Progenitor cell of endocrine pancreas (in vitro differentiated cells): ENCODE measurements around the gene ADPRHL1. TPM values are rescaled to one million over a fixed set of nuclear protein-coding genes. Genes with fewer than 3 reads are reported as not detected.
"Not testable (repeated sequence)": the region's sequence is repeated elsewhere in the genome, so short reads cannot be mapped to it uniquely, and the experiment has no call there.

ENCODE experiments used
- DNase-seq: peaks from one replicate; pipeline ENCODE4 v3.0.0; 2021; ENCODE audit warnings: low spot score; ENCODE audit not compliant: unreplicated experiment
- H3K27ac Mint-ChIP-seq: 2 replicates; pipeline ENCODE4 v1.8.0; 2021; ENCODE audit warnings: mild to moderate bottlenecking, moderate library complexity, mixed read lengths
- H3K27me3 Mint-ChIP-seq: 2 replicates; pipeline ENCODE4 v1.8.0; 2021; ENCODE audit warnings: mixed read lengths
- H3K36me3 Mint-ChIP-seq: 2 replicates; pipeline ENCODE4 v1.8.0; 2022; ENCODE audit warnings: mixed read lengths; ENCODE audit not compliant: insufficient read depth
- H3K4me1 Mint-ChIP-seq: 2 replicates; pipeline ENCODE4 v1.8.0; 2021; ENCODE audit warnings: low read depth, mixed read lengths
- H3K4me3 Mint-ChIP-seq: 2 replicates; pipeline ENCODE4 v1.8.0; 2021; ENCODE audit warnings: low read depth, mild to moderate bottlenecking, moderate library complexity, mixed read lengths
- H3K9me3 Mint-ChIP-seq: 2 replicates; pipeline ENCODE4 v1.8.0; 2021; ENCODE audit warnings: low read depth, mixed read lengths
- total RNA-seq: library from RNA; stranded (reverse); gene quantifications from 2 replicates; pipeline ENCODE4 v1.2.1, GENCODE V29; 2021
- TF ChIP-seq, protein P1 (sequence below): fragments of 200-600 bp; sonication (generic); IDR thresholded peaks from one replicate; pipeline ENCODE4 v1.5.0; 2021; ENCODE audit warnings: antibody characterized with exemption, mild to moderate bottlenecking; ENCODE audit not compliant: unreplicated experiment

ADPRHL1 gene
- total RNA-seq, 1 donor from 2014 or later: 6.8 TPM

DNA sequence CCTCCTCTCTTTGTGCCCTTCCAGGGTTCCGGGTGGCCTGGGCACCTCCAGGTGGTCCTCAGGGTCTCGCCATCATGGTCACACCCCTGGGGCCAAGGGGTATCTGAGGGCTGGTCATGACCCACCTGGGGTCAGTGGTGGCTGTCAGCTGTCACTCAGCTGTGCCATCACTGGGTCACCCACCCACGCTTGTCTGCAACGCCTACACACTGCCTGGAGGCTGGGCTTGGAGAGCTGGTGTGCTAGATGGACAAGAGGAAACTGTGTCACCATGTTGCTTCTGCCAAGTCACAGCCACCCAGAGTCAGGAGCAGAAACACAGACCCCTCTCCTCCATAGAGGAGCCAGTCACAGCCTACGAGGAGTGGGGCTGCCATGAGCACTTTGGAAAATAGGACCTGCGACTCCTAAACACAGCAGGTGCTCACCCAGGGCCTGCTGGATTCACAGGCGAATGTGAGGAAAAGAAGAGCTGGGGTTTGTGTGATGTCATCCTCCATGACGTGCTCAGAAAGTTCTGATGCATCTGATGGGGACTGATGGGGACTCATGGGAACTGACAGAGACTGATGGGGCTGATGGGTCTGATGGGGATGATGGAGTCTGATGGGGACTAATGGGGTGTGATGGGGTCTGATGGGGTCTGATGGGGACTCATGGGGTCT is 78.6 kb downstream of the ADPRHL1 start:
- TF ChIP-seq, protein P1, sequence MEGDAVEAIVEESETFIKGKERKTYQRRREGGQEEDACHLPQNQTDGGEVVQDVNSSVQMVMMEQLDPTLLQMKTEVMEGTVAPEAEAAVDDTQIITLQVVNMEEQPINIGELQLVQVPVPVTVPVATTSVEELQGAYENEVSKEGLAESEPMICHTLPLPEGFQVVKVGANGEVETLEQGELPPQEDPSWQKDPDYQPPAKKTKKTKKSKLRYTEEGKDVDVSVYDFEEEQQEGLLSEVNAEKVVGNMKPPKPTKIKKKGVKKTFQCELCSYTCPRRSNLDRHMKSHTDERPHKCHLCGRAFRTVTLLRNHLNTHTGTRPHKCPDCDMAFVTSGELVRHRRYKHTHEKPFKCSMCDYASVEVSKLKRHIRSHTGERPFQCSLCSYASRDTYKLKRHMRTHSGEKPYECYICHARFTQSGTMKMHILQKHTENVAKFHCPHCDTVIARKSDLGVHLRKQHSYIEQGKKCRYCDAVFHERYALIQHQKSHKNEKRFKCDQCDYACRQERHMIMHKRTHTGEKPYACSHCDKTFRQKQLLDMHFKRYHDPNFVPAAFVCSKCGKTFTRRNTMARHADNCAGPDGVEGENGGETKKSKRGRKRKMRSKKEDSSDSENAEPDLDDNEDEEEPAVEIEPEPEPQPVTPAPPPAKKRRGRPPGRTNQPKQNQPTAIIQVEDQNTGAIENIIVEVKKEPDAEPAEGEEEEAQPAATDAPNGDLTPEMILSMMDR: no peak
- H3K27me3 Mint-ChIP-seq: peaks cover 16% of the 10 kb centered on the region
- no peaks in the 10 kb centered on the region for H3K4me1 Mint-ChIP-seq
- no peak overlapping the region for H3K4me3 Mint-ChIP-seq
- no peak overlapping the region for H3K27ac Mint-ChIP-seq
- H3K36me3 Mint-ChIP-seq: no peaks in the 10 kb centered on the region
- no peak for DNase-seq
- no peaks in the 10 kb centered on the region for H3K9me3 Mint-ChIP-seq

DNA sequence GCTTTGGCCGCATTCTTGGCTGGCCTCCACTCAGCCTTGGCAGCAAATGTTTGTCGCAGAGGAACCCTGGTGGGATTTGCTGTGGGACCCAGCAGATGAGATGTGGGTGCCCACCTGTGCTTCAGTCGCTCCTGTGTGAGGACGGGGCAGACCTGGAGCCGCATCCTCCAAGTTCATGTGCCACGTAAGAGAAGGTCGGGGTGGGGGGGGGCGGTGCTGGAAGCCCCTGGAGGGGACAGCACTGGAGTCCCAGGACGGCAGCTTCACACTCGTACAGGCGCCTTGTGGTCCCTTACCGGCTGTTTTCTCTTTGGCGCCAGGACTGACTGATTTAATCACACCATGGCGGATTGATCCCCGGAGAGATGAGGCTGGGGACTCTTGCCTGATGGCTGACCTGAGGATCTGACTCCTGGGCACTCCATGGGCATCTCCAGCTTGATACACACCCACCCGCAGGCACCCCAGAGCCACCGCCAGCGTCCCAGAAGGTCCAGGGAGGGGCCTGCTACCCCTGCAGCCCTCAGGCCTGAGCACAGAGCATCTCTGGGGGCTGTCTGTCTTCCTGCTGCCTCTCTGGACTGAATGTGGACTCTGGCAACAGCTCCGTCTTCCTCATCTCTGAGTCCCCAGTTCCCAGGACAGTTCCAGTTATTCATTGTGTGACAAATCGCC is 79.3 kb downstream of the ADPRHL1 start:
- Mint-ChIP-seq H3K4me1 (no peaks in the 10 kb centered on the region), H3K9me3 (no peaks in the 10 kb centered on the region), H3K36me3 (no peaks in the 10 kb centered on the region), H3K27me3 (peaks cover 16% of the 10 kb centered on the region), H3K27ac (no peak overlapping the region), H3K4me3 (no peak overlapping the region)
- TF ChIP-seq, protein P1: no peak
- no peak for DNase-seq

DNA sequence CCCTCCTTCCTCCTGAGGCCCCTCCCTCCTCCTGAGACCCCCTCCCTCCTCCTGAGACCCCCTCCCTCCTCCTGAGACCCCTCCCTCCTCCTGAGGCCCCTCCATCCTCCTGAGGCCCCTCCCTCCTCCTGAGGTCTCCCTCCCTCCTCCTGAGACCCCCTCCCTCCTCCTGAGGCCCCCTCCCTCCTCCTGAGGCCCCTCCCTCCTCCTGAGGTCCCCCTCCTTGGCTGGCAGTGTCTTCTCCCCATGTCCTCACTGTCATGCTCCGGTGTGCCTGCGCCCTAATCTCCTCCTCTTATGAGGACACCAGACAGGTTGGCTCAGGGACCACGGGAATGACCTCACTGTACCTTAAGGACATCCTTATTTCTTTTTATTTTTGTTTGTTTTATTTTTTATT is 81.6 kb downstream of the ADPRHL1 start:
- not testable (repeated sequence) for H3K36me3 Mint-ChIP-seq, H3K27ac Mint-ChIP-seq, H3K9me3 Mint-ChIP-seq, H3K4me1 Mint-ChIP-seq, DNase-seq, H3K4me3 Mint-ChIP-seq
- H3K27me3 Mint-ChIP-seq: peaks cover 16% of the 10 kb centered on the region

DNA sequence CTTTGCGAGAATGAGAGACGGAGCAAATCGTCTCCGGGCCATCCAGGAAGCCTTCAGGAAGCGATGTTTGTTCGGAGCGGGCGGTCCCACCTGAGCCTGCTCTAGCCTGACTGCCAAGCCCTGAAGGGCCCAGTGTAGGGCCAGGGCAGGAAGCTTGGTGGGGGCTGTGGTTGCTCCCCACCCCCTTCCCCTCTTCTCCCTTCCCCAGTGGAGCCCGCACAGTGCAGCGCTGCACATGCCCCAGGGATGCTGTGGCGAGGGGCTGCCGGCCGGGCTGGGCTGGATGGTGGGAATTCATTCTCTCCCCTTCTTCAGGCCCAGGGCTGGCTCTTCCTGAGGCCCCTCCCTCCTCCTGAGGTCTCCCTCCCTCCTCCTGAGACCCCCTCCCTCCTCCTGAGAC is 82.2 kb downstream of the ADPRHL1 start:
- Mint-ChIP-seq H3K4me1 (no peaks in the 10 kb centered on the region), H3K27me3 (peaks cover 9% of the 10 kb centered on the region), H3K36me3 (no peaks in the 10 kb centered on the region), H3K9me3 (no peaks in the 10 kb centered on the region), H3K4me3 (no peak overlapping the region), H3K27ac (no peak overlapping the region)
- TF ChIP-seq, protein P1: no peak
- peak; percentile 4 for DNase-seq

DNA sequence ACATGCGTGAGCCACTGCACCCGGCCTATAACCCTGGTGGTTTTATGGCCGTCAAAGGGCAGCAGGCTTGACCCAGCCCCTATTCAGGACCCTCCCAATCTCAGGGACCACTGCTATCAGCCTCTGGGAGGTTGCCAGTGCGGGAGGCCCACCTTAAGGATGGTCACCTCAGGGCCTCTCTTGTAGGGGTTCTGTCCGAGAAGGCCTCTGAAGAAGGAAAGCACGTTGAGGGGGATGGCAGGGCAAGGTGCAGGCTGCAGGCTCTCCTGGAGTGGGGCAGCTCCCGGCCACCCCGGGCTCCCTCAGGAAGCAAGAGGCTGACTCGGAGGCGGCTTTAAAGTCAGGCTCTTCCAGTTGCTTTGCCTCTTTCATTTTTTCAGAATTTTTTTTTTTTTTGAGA is 83.4 kb downstream of the ADPRHL1 start:
- Mint-ChIP-seq H3K36me3 (no peaks in the 10 kb centered on the region), H3K4me1 (no peaks in the 10 kb centered on the region), H3K27ac (no peak overlapping the region), H3K4me3 (no peak overlapping the region), H3K9me3 (no peaks in the 10 kb centered on the region), H3K27me3 (peaks cover 7% of the 10 kb centered on the region)
- peak; percentile 2 for DNase-seq
- TF ChIP-seq, protein P1: no peak

DNA sequence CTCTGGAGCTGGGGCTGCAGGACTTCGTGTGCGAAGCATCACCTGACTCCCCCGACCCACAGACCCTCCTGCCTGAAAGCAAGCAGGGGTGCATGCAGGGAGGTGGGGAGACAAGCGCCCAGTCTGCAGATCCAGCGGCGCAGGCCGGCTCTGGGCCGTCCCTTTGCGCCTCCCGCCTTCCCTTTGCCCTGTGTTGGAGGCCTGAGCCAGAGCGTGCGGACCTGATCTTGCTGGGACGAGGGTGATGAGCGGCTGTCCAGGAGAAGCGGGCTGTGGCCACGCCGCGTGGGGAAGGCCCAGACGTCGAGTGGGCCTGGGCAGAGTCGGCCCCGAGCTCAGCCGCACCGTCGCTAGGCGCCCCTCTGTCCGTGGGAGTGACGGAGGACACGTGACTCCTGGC is 84.1 kb downstream of the ADPRHL1 start:
- peak; percentile 8 for DNase-seq
- H3K4me3 Mint-ChIP-seq: no peak overlapping the region
- H3K36me3 Mint-ChIP-seq: no peaks in the 10 kb centered on the region
- TF ChIP-seq, protein P1: no peak
- H3K27me3 Mint-ChIP-seq: peaks cover 2% of the 10 kb centered on the region
- H3K4me1 Mint-ChIP-seq: no peaks in the 10 kb centered on the region
- no peaks in the 10 kb centered on the region for H3K9me3 Mint-ChIP-seq
- H3K27ac Mint-ChIP-seq: no peak overlapping the region

DNA sequence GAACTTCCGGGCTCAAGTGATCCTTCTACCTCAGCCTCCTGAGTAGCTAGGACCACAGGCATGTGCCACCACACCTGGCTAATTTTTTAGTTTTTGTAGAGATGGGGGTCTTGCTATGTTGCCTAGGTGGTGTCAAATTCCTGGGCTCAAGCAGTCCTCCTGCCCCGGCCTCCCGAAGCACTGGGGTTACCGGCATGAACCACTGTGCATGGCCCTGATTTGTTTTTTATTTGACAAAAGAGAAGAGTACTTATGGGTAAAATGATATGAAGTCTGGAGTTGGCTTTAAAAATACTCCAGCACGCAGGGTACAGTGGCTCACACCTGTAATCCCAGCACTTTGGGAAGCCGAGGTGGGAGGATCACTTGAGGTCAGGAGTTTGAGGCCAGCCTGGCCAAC is 84.9 kb downstream of the ADPRHL1 start:
- H3K4me3 Mint-ChIP-seq, H3K4me1 Mint-ChIP-seq, H3K36me3 Mint-ChIP-seq, H3K9me3 Mint-ChIP-seq, H3K27me3 Mint-ChIP-seq, H3K27ac Mint-ChIP-seq: not testable (repeated sequence)
- peak; percentile 1 for DNase-seq
